GM18907 (cell line): ENCODE results near the gene PLA2G4E.
A peak's percentile ranks its signal among the peaks of the same experiment; 100 is the strongest.

ENCODE experiments used
- ATAC-seq: cut with Tn5 transposase; IDR thresholded peaks from one replicate; pipeline ENCODE4 v1.9.1; 2021; ENCODE audit warnings: mild to moderate bottlenecking, moderate library complexity; ENCODE audit not compliant: unreplicated experiment

The PLA2G4E gene

GRCh38 chr15:41995476-41995855, 25.4 kb downstream of the PLA2G4E start:
- no peak for ATAC-seq

- ATAC-seq, result no peak
Measured at GRCh38 chr15:41994772-41995475, 25.9 kb downstream of the PLA2G4E start.

- ATAC-seq, result no peak
Measured at GRCh38 chr15:41994171-41994650, 26.6 kb downstream of the PLA2G4E start.

GRCh38 chr15:41993472-41994170, 27.2 kb downstream of the PLA2G4E start:
- no peak for ATAC-seq

- no peak for ATAC-seq
Measured at GRCh38 chr15:41992803-41993190, 28.0 kb downstream of the PLA2G4E start.

GRCh38 chr15:41992151-41992802, 28.6 kb downstream of the PLA2G4E start:
- no peak for ATAC-seq

- ATAC-seq, result no peak
Measured at GRCh38 chr15:41990691-41991090, 30.2 kb downstream of the PLA2G4E start.

GRCh38 chr15:41990243-41990605, 30.6 kb downstream of the PLA2G4E start:
- no peak for ATAC-seq

- ATAC-seq, result peak; percentile 62
Measured at GRCh38 chr15:41989573-41990242, 31.1 kb downstream of the PLA2G4E start.

GRCh38 chr15:41988896-41989572, 31.8 kb downstream of the PLA2G4E start:
- no peak for ATAC-seq

- ATAC-seq, result no peak
Measured at GRCh38 chr15:41987925-41988275, 32.9 kb downstream of the PLA2G4E start.

- ATAC-seq, result no peak
Measured at GRCh38 chr15:41987246-41987924, 33.5 kb downstream of the PLA2G4E start.

GRCh38 chr15:41985236-41986160, 35.3 kb downstream of the PLA2G4E start:
- no peak for ATAC-seq

- ATAC-seq, result no peak
Measured at GRCh38 chr15:41984622-41985021, 36.2 kb downstream of the PLA2G4E start.

GRCh38 chr15:41983621-41984571, 36.9 kb downstream of the PLA2G4E start:
- no peak for ATAC-seq

GRCh38 chr15:41983221-41983620, 37.6 kb downstream of the PLA2G4E start:
- no peak for ATAC-seq

- no peak for ATAC-seq
Measured at GRCh38 chr15:41982133-41982930, 38.5 kb downstream of the PLA2G4E start.
